ENCODE data around the gene NOS1AP. TPM values are rescaled to one million over a fixed set of nuclear protein-coding genes. Genes with fewer than 3 reads are reported as not detected.
A peak's percentile ranks its signal among the peaks of the same experiment; 100 is the strongest.

NOS1AP gene
- total and polyA plus RNA-seq, 9 of the 15 experiments (the other 6 are each of a cell fraction or from before 2014, with no cell fraction given), result 0.07 to 1.5 (median 0.22) TPM

DNA sequence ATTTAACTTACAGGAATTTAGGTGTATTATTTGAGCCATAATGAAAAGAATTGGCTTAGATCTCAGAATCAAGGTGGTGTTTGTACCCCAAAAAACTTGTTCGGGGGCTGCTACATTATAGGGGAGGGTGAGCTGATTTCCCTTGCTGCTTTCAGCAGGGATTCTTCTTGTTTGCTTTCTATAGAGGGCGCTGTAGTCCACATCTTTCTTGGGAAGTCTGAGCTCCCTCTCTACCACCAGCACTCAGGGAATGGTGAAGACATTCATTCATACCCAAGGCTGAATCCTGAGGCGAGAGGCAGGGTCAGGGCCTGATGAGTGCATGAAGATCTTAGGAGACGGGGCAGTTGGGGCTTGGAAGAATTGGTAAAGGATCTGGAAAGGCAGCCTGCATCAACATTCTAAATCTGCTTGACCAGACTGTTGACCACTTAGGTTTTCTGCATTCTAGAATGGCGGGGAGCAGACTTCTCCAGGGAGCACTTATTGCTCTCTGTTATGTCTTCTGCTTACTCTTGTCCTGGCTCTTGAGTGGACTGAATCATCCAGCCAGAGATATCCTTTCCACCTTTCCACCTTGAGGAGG is 288.3 kb downstream of the NOS1AP start (continued):
- TF ChIP-seq FOXA1 (IDR thresholded peaks at IDR 0.05; ENCODE audit: borderline replicate concordance) (peak; percentile 23; the same call in 1 of the 2 replicates), RAD21 (CRISPR knock-in tag; conservative IDR thresholded peaks at IDR 0.05 in 1 of 2, IDR thresholded peaks at IDR 0.05 in 1 of 2) (peak; percentile 74 to 88), TRIM24 (IDR thresholded peaks at IDR 0.05) (no peak)
- TF ChIP-seq, protein P1, sequence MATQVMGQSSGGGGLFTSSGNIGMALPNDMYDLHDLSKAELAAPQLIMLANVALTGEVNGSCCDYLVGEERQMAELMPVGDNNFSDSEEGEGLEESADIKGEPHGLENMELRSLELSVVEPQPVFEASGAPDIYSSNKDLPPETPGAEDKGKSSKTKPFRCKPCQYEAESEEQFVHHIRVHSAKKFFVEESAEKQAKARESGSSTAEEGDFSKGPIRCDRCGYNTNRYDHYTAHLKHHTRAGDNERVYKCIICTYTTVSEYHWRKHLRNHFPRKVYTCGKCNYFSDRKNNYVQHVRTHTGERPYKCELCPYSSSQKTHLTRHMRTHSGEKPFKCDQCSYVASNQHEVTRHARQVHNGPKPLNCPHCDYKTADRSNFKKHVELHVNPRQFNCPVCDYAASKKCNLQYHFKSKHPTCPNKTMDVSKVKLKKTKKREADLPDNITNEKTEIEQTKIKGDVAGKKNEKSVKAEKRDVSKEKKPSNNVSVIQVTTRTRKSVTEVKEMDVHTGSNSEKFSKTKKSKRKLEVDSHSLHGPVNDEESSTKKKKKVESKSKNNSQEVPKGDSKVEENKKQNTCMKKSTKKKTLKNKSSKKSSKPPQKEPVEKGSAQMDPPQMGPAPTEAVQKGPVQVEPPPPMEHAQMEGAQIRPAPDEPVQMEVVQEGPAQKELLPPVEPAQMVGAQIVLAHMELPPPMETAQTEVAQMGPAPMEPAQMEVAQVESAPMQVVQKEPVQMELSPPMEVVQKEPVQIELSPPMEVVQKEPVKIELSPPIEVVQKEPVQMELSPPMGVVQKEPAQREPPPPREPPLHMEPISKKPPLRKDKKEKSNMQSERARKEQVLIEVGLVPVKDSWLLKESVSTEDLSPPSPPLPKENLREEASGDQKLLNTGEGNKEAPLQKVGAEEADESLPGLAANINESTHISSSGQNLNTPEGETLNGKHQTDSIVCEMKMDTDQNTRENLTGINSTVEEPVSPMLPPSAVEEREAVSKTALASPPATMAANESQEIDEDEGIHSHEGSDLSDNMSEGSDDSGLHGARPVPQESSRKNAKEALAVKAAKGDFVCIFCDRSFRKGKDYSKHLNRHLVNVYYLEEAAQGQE (IDR thresholded peaks at IDR 0.05; ENCODE audit: borderline replicate concordance), result peak; percentile 73; the same call in 1 of the 2 replicates
- TF ChIP-seq, protein P1 (CRISPR knock-in tag; IDR thresholded peaks at IDR 0.05; ENCODE audit: low read depth), result no peak
- TF ChIP-seq, protein P2, sequence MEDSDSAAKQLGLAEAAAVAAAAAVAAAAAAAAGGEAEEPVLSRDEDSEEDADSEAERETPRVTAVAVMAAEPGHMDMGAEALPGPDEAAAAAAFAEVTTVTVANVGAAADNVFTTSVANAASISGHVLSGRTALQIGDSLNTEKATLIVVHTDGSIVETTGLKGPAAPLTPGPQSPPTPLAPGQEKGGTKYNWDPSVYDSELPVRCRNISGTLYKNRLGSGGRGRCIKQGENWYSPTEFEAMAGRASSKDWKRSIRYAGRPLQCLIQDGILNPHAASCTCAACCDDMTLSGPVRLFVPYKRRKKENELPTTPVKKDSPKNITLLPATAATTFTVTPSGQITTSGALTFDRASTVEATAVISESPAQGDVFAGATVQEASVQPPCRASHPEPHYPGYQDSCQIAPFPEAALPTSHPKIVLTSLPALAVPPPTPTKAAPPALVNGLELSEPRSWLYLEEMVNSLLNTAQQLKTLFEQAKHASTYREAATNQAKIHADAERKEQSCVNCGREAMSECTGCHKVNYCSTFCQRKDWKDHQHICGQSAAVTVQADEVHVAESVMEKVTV (CRISPR knock-in tag; IDR thresholded peaks at IDR 0.05), result 0 out of 2 replicates have a peak, but pooled peaks have one; percentile 38
